HG03196 (cell line): Measurements from ENCODE around the gene SMARCD1.

ENCODE experiments used
- ATAC-seq: cut with Tn5 transposase; IDR thresholded peaks from one replicate; pipeline ENCODE4 v1.9.1; 2021; ENCODE audit not compliant: unreplicated experiment

Gene SMARCD1

GRCh38 chr12:50103767-50104321, 18.7 kb downstream of the SMARCD1 start, which contains the start of gene GPD1:
Gene GPD1 (plus strand): TSS chr12:50104008. CDS start chr12:50104051, 43 bp downstream.
- no peak for ATAC-seq

DNA sequence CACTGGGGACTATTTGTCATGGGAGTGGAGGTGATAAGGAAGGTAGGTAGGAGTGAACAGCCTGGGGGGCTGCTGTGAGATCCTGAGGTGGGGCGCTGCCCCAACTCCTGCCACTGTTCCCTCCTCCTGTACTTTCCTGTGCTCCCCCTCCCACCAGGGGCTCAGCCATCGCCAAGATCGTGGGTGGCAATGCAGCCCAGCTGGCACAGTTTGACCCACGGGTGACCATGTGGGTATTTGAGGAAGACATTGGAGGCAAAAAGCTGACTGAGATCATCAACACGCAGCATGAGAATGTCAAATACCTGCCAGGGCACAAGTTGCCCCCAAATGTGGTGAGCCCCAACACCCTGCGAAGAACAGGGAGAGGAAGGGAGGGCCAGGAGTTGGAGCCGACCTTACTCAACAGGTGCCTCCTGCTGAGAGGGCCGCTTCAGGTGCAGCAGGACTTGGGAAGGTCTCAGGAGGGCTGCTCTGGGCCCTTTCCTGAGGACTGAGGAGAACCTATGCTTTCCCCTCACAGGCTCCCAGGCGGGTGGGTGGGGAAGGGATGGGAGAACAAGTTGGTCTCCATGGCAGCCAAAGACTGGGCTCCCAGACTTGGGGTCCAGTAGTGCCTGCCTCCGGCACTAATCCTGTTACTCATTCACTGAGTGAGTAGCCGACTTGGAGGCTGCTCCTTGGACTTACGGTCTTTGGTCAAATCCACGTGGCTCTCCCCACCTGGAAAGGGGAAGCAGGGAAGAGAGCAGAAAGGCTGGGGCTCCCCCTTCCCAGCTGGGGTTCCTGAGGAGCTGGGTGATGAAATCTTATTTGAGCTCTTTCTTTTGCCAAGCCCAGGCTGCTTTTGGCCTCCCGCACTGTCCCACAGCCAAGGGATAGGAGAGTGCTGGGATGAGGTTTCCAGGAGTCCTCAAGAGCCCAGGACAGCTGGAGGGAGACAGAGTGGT, 19.6 kb downstream of the SMARCD1 start:
- no peak for ATAC-seq

DNA sequence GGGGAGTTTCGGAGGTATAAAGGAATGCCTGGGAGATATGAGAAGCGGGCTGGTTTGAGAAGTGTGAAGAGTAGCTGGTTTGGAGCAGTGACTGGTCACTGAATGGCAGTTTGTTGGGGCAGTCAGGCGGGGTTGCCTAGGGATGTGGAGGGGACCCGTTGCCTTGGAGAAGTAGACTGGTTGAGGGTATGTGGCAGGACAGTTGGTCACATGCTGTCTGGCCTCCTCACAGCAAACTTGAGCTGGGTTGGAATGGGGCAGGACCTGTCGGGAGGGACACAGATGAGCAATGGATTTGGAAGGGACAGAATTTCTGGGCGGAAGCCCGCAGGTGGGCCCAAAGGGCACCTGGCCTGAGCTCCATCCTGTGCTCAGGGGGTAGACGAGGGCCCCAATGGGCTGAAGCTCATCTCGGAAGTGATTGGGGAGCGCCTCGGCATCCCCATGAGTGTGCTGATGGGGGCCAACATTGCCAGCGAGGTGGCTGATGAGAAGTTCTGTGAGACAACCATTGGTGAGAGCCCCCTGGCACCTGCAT, 20.8 kb downstream of the SMARCD1 start:
- ATAC-seq: no peak

DNA sequence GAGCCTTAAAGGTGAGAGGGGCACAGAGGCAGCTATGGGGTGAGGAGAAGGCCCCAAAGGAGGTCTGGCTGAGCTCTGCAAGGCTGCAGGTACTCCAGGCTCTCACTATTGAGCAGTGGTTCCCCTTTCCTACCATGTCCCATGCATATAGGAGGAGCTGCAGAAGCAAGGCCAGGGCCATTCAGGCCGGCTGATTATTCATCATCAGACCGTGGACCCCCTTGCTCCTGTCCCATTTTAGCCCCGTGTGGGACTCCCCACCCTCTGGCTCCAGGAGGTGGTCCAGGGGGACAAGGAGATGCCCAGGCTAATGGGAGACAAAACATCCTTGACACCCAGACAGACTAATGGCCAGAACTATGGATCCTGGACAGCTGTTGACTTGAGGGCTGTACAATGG, 21.8 kb downstream of the SMARCD1 start:
- ATAC-seq: no peak

DNA sequence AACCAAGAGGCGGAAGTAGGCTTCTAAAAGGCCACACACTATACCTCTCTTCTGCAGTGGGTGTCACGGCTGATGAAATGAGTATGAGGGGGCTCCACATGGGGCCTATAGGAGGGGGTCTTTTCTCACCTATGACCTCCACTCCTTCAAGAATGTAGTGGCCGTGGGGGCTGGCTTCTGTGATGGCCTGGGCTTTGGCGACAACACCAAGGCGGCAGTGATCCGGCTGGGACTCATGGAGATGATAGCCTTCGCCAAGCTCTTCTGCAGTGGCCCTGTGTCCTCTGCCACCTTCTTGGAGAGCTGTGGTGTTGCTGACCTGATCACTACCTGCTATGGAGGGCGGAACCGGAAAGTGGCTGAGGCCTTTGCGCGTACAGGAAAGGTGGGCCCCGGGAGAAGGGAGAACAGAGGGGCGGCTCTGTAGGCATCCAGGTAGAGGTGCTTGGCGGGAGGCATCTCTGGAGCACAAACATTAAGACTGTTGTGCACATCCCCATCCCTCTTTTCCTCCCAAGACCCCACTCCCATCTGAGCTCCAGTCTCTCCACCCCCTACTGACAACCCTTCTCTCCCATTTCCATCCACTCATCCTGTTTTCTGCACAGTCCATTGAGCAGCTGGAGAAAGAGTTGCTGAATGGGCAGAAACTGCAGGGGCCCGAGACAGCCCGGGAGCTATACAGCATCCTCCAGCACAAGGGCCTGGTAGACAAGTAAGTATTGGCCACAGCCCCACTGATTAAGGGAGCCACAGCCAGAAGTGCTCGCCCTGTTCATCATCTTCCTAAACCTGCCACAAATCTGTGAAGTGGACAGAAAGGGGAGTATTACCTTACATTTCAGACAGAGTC, 22.5 kb downstream of the SMARCD1 start:
- ATAC-seq: no peak

DNA sequence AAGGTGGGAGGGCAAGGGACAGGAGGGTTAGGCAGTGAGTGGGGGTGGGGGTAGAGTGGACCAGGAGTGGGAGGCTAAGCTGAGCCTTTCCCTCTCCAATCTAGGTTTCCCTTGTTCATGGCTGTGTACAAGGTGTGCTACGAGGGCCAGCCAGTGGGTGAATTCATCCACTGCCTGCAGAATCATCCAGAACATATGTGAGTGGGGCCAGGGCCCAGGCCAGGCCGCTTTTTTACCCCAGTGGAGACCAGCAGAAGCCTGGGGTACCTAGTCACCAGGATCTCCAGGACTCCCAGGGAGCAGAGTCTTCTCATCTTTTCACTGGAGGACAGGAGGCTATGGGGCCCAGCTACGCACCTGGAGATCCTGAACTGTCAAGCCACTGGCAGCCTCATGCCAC, 24.2 kb downstream of the SMARCD1 start:
- ATAC-seq: no peak

- no peak for ATAC-seq
Observed at GRCh38 chr12:50110127-50110761, 25.1 kb downstream of the SMARCD1 start.

GRCh38 chr12:50110762-50111351, 25.7 kb downstream of the SMARCD1 start:
- peak; percentile 22 for ATAC-seq

- no peak for ATAC-seq
Observed at GRCh38 chr12:50111395-50111692, 26.2 kb downstream of the SMARCD1 start.

DNA sequence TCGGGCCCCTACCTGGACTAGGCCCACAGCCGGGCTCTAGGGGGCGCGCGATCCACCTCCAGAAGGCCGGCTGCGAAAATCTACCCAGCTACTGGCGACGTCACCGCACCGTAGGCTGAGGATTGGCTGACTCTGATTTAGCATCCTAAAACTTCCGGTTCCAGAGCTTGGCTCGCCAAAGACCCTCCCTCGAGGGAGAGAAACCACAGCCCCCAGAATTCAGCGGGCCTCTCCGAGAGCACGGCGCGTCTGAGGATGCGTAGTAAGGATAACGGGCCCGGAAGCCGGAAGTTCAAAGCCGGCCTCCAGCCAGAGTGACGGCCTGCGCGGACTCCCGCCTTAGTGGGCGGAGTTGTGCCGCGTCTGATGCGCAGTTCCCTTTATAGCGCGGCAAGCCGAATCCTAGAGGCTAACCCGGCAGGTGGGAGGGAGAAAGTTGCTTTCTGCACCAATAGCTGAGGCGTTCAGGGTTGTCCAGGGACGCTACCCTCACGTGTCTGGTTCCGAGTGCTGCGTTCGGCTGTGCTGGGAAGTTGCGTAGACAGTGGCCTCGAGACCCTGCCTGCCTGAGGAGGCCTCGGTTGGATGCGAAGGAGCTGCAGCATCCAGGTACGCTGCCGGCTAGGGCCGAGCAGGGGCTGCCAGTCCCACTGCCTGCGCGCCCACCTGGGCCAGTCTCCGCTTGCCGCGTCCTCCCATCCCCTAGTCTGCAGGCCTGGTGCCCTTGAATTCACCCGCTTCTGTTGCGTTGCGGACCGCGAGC, 26.7 kb downstream of the SMARCD1 start, which contains the start of gene COX14:
TSS of gene COX14 (plus strand) at position 544 of the 763 bp plus-strand sequence. CDS start 7,808 bp downstream, outside the sequence.
- ATAC-seq: peak; percentile 71

GRCh38 chr12:50112456-50113218, 27.5 kb downstream of the SMARCD1 start:
- ATAC-seq: peak; percentile 8

- ATAC-seq: no peak
Observed at GRCh38 chr12:50117057-50117622, 32.0 kb downstream of the SMARCD1 start.

GRCh38 chr12:50119387-50119786, 34.2 kb downstream of the SMARCD1 start:
- ATAC-seq: no peak

- no peak for ATAC-seq
Observed at GRCh38 chr12:50120521-50120920, 35.4 kb downstream of the SMARCD1 start.

DNA sequence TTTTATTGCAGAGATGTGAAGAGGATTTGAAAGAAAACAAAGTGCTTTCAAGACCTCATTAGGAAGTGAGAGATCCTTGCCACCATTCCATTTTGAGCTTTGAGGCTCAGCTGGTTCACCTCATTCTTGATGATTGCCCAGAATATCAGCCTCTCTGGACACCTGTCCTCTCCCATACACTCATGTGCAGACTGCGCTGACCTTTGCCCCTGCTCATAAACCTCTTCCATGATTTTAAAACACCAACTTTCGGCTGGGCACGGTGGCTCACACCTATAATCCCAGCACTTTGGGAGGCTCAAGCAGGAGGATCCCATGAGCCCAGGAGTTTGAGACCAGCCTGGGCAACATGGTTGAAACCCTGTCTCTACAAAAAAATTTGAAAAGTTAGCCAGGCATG, 35.8 kb downstream of the SMARCD1 start:
- no peak for ATAC-seq

DNA sequence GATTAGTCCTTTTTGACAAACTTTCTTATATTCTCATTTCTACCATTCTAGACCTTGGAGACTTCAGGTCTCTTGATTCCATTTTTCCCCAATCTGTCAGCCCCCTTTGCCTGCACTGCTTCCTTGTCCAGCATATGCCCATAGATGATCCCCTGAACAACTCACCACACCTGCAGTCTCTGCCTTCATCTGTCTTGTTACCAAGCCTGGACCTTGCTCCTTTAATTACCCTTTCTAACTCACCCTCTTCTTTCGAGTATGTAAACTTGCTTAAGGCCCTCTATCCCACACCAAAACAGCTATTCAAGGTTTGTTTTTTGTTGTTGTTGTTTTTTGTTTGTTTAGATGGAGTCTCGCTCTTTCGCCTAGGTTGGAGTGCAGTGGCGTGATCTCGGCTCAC, 36.5 kb downstream of the SMARCD1 start:
- no peak for ATAC-seq

- no peak for ATAC-seq
Observed at GRCh38 chr12:50123203-50123602, 38.1 kb downstream of the SMARCD1 start.

DNA sequence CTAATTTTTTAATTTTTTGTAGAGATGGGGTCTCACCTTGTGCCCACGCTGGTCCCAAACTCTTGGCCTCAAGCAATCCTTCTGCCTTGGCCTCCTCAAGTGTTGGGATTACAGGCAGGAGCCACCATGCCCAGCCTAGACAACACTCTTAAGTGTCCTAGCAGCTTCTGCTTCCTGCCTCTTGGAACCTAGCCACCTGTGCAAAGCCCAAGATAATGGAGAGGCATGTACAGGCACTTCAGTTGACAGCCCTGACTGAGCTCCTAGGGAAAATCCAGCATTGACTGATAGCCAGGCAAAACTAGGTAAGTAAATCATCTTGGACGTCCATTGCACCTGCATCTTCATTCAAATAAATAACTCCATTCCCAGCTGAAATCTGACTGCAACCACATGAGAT, 42.4 kb downstream of the SMARCD1 start:
- no peak for ATAC-seq

DNA sequence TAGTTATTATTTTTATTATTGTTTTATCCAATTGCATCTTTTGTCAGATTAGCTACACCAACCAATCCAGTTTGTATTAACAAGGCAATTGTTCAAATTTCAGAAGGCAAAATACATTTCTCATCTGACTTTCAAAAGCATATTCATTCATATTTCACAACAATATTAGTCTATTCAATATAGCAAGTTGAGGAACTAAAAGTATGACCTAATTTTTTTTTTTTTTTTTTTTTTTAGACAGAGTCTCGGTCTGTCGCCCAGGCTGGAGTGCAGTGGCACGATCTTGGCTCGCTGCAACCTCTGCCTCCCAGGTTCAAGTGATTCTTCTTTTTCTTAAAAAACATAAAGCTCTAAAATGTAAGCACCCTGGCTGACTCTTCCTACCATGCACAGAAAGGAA, 44.1 kb downstream of the SMARCD1 start:
- no peak for ATAC-seq
